Stimulated activated CD8-positive, alpha-beta memory T cell treated with anti-CD3 and anti-CD28 coated beads, Interleukin-7, amount 100 ng/mL, for 1 hour (primary cell): ENCODE data around the gene TAPBP.
"Not testable (repeated sequence)": the region's sequence is repeated elsewhere in the genome, so short reads cannot be mapped to it uniquely, and the experiment has no call there.

Source experiments
- DNase-seq, 2 donors: peaks; one replicate each; pipeline ENCODE4 v3.0.0-alpha.2; 2020; ENCODE audit warnings: low read depth in 2 of 2

The TAPBP gene

GRCh38 chr6:33313709-33314514 is at the start of gene TAPBP:
TSS of gene TAPBP (minus strand) at chr6:33314078. CDS start at chr6:33314041, 37 bp downstream.
- peak; percentile 67 to 70 for DNase-seq

GRCh38 chr6:33363486-33363885 is 49.6 kb upstream of the TAPBP start:
- not testable (repeated sequence) for DNase-seq

GRCh38 chr6:33359331-33359730 is 45.5 kb upstream of the TAPBP start:
- DNase-seq, result no peak

GRCh38 chr6:33357160-33357871 is 43.4 kb upstream of the TAPBP start:
- DNase-seq, result not testable (repeated sequence)

- no peak for DNase-seq
Observed at GRCh38 chr6:33356295-33356694, 42.4 kb upstream of the TAPBP start.

GRCh38 chr6:33355860-33356259 is 42.0 kb upstream of the TAPBP start:
- DNase-seq, result not testable (repeated sequence)

GRCh38 chr6:33347816-33348215 is 33.9 kb upstream of the TAPBP start:
- DNase-seq, result no peak

- DNase-seq, result not testable (repeated sequence)
Observed at GRCh38 chr6:33346972-33347371, 33.1 kb upstream of the TAPBP start.

- DNase-seq, result peak in 1 of 2 donors; percentile 16
Observed at GRCh38 chr6:33344701-33345697, 31.1 kb upstream of the TAPBP start.

GRCh38 chr6:33343953-33344611 is 30.2 kb upstream of the TAPBP start:
- no peak for DNase-seq

GRCh38 chr6:33343606-33343952 is 29.7 kb upstream of the TAPBP start:
- DNase-seq, result not testable (repeated sequence)

- no peak for DNase-seq
Observed at GRCh38 chr6:33339193-33339592, 25.3 kb upstream of the TAPBP start.

- no peak for DNase-seq
Observed at GRCh38 chr6:33336495-33336894, 22.6 kb upstream of the TAPBP start.

GRCh38 chr6:33335916-33336315 is 22.0 kb upstream of the TAPBP start:
- DNase-seq, result no peak

GRCh38 chr6:33333666-33334065 is 19.8 kb upstream of the TAPBP start:
- DNase-seq, result no peak

GRCh38 chr6:33330736-33331135 is 16.9 kb upstream of the TAPBP start:
- no peak for DNase-seq

GRCh38 chr6:33329058-33329457 is 15.2 kb upstream of the TAPBP start:
- no peak for DNase-seq

GRCh38 chr6:33324125-33324524 is 10.2 kb upstream of the TAPBP start:
- no peak for DNase-seq

- DNase-seq, result no peak
Observed at GRCh38 chr6:33323623-33323948, 9.7 kb upstream of the TAPBP start.

GRCh38 chr6:33321227-33321626 is 7.3 kb upstream of the TAPBP start:
- DNase-seq, result no peak
